OCI-LY1 (cell line): ENCODE measurements around the gene PTPRZ1.

ENCODE experiments used
- EZH2 ChIP-seq: fragments of 200-600 bp; sonication (generic), shearing (Covaris generic); IDR thresholded peaks from 2 replicates; pipeline ENCODE4 v1.8.0; 2017; ENCODE audit warnings: borderline replicate concordance, mixed run types, mild to moderate bottlenecking, antibody characterized with exemption, low read length, moderate library complexity, mixed read lengths
- TF ChIP-seq, protein P1 (sequence below): fragments of 200-600 bp; sonication (generic), shearing (Covaris generic); IDR thresholded peaks from 2 replicates; pipeline ENCODE4 v1.5.1; 2017; ENCODE audit warnings: mild to moderate bottlenecking, antibody characterized with exemption, low read length, moderate library complexity, mixed read lengths

DNA sequence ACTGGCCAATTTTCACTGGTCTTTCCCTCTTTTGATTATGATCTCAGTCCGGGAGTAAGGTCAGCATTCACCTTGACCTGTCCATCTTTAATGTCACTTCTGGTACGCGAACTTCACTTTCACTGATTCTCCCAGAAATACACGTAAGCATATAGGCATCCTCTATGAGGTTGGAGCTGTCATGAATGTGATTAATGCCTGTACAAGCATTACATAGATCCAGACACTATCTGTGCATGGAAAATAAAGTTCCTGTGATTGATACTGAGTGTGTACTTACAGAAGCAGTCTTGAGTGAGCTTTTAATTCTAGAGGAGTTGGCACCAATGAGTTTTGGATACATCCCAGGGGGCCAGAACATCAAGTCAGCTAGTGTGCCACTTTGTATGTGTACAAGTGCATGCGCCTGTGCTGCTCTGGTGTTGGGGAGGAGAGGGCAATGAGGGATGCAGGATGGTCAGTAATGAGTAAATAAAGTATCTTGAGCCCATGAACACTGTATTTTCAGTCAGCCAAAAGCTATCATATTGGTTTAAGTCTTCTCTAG, 6.0 kb downstream of the PTPRZ1 start:
- TF ChIP-seq, protein P1, sequence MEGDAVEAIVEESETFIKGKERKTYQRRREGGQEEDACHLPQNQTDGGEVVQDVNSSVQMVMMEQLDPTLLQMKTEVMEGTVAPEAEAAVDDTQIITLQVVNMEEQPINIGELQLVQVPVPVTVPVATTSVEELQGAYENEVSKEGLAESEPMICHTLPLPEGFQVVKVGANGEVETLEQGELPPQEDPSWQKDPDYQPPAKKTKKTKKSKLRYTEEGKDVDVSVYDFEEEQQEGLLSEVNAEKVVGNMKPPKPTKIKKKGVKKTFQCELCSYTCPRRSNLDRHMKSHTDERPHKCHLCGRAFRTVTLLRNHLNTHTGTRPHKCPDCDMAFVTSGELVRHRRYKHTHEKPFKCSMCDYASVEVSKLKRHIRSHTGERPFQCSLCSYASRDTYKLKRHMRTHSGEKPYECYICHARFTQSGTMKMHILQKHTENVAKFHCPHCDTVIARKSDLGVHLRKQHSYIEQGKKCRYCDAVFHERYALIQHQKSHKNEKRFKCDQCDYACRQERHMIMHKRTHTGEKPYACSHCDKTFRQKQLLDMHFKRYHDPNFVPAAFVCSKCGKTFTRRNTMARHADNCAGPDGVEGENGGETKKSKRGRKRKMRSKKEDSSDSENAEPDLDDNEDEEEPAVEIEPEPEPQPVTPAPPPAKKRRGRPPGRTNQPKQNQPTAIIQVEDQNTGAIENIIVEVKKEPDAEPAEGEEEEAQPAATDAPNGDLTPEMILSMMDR, result no peak
- TF ChIP-seq EZH2, result no peak
